GM13976 (cell line): Measurements from ENCODE around the gene SORCS1.

Source experiments
- DNase-seq: peaks from one replicate; pipeline ENCODE4 v3.0.0; 2012; ENCODE audit warnings: low spot score
- in situ Hi-C: fragments of 300-500 bp; cut with MboI; formaldehyde crosslinking; loops from one replicate; pipeline ENCODE4 v1.12.0; 2022; ENCODE audit warnings: low sequenced_read_pairs, mixed read lengths, inconsistent platforms; ENCODE audit not compliant: unreplicated experiment
- TF ChIP-seq, protein P1 (sequence below): IDR thresholded peaks from 2 replicates; pipeline ENCODE4 v1.5.1; 2012; ENCODE audit warnings: borderline replicate concordance, mild to moderate bottlenecking; ENCODE audit not compliant: insufficient read depth; ENCODE audit errors: extremely low read depth, missing control alignments, control extremely low read depth

SORCS1 gene

DNA sequence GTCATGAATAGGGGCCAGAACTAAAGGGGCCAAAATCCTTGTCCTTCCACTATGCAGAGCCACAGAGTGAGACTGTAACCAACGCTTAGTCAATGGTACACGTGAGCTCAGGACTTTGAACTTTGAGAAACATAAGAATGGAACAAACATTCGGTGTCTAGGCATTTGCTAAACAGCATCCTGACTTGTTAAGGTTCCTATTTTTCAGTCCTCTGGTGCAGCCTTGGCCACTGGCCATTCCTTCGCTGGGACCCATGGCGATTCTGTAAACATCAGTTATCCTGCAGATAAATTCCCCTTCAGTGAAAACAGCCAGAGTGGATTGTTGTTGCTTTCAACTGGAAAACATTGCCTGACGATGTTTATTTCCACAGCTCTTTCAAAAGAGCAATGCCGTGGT, 266.8 kb downstream of the SORCS1 start:
- DNase-seq: no peak
- TF ChIP-seq, protein P1, sequence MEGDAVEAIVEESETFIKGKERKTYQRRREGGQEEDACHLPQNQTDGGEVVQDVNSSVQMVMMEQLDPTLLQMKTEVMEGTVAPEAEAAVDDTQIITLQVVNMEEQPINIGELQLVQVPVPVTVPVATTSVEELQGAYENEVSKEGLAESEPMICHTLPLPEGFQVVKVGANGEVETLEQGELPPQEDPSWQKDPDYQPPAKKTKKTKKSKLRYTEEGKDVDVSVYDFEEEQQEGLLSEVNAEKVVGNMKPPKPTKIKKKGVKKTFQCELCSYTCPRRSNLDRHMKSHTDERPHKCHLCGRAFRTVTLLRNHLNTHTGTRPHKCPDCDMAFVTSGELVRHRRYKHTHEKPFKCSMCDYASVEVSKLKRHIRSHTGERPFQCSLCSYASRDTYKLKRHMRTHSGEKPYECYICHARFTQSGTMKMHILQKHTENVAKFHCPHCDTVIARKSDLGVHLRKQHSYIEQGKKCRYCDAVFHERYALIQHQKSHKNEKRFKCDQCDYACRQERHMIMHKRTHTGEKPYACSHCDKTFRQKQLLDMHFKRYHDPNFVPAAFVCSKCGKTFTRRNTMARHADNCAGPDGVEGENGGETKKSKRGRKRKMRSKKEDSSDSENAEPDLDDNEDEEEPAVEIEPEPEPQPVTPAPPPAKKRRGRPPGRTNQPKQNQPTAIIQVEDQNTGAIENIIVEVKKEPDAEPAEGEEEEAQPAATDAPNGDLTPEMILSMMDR: no peak
- in situ Hi-C loops: no loop called here

DNA sequence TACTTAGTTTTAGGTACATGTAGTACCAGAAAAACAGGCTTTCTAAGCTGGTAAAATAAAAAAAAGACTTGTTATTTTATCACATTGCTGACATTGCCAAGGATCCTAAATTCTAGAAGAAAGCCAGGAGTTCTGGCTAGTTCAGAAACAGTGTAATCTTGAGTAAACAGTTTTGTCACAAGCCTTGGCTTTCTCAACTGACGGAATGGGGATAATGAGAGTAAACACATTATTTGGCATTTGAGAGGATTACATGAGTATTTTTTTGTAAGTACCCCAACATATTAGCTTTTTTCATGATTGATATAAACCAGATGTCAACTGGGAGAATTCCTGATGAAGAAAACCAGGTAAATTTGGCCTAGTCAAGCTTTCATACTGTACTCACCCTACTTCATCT, 269.8 kb downstream of the SORCS1 start:
- in situ Hi-C loops: no loop called here
- DNase-seq: no peak
- TF ChIP-seq, protein P1: no peak

DNA sequence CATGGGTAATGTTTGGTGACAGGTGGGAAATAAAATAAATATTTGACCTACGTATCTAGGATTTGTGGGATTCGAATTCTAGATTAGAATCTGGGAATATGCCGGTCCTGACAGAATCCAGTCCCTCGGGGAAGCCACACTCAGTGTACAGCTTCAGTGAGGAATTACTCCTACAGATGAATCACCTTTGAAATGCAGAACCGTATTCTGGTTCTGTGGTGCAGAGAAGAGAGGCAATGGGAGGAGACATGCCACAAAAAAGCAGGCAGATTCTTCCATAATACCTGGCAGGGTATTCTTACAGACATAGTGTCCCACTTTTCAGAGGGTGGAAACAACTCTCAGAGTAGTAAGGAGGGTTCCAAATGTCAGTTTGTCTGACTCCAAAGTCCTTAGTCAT, 286.9 kb downstream of the SORCS1 start:
- no peak for DNase-seq
- TF ChIP-seq, protein P1: no peak
- in situ Hi-C loops: no loop called here

DNA sequence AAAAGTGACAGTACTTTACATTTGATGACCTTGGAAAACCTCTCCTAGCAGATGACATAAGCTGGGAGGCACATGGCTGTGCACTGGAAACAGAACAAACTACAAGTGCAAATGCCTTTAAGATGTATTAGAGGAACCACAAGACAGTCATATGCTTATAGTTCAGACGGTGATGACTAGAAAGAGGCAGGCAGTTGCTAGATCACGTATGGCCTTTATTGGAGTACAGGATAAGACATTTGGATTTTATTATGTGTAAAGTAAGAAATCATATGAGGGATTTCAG, 290.0 kb downstream of the SORCS1 start:
- DNase-seq: no peak
- in situ Hi-C loops: no loop called here
- TF ChIP-seq, protein P1: no peak

DNA sequence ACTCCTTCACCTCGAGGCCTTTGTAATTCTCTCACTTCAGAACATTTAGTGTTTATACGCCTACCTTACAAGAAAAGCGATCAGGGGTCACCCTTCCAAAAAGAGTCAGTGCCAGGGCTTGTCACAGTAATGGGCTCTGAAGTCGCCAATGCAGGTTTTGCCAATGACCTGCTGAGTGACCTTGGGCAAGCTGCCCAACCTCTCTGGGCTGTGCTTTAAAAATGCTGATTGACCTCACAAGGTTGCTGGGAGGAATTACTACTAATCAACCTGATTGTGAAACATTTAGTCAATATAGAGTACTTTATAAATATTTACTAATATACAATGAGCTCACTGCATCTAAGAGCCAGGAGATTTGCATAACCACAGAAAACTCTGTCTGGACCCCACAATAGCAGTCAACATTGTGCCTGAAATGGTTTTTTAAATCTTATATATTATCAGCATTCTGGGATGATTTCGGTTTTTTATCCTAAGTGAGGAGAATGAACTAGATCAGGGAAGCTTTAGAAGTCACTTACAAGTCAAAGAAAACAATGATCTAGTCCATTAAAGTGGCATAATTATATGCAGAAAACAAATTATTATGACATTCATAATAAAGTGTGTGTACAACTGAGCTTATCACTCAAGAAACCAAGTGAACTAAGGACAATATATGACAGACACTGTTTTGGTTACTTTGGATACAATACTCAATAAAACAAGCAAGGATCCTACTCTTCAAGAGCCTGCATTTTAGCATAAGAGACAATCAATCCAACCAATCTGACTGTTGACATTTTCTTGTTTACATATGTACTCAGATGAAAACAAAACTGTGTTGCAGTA, 290.5 kb downstream of the SORCS1 start:
- in situ Hi-C loops: no loop called here
- no peak for DNase-seq
- TF ChIP-seq, protein P1: no peak

DNA sequence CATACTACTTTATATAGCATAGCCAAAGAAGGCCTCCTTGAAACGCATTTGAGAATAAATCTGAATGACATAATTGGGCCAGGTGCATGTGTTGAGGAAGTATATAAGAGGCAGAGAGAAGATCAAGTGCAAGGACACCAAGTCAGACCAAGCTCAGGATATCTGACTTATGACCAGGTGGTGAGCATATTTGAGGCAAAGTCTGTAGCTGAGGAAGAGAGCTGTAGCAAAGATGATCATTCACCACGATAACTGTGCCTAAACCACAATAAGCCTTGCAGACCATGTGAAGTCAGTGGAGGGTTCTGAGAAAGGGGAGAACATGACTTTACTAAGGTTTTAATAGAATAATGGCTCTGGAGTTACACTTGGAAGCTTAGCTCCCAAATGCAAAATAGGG, 292.3 kb downstream of the SORCS1 start:
- TF ChIP-seq, protein P1: no peak
- no peak for DNase-seq
- in situ Hi-C loops: no loop called here
